ENCODE results near the gene RPS5. TPM values are rescaled to one million over a fixed set of nuclear protein-coding genes. Genes with fewer than 3 reads are reported as not detected.

The RPS5 gene
- total RNA-seq, 2 donors from 2014 or later, result 1,184 to 2,289 TPM

GRCh38 chr19:58350871-58351557 lies 36.1 kb upstream of the RPS5 start:
- 48% methylated on average over 34 of the region's 34 CpGs for WGBS
- no peaks in the 10 kb centered on the region for H3K36me3 ChIP-seq

DNA sequence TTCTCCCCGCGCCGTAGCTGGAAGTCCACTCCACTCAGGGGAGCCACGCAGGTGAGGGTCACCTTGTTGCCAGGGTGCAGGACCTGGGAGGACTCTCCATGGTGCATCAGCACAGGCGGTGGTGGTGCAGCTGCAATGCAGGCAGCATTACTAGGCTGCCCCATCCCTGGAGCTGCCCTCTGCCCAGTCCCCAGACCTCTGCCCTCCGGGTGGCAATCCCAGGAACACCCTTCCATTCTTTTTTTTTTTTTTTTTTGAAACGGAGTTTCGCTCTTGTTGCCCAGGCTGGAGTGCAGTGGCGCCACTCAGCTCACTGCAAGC lies 35.6 kb upstream of the RPS5 start:
- Histone ChIP-seq H3K4me1 (replicated peaks) (no peaks in the 10 kb centered on the region), H3K4me3 (no peak overlapping the region), H3K27ac (no peak overlapping the region), H3K27me3 (replicated peaks; ENCODE audit: insufficient read depth) (peaks cover 3% of the 10 kb centered on the region), H3K9me3 (no peaks in the 10 kb centered on the region), H3K36me3 (no peaks in the 10 kb centered on the region)
- no peak for DNase-seq (ENCODE audit: low spot score)
- WGBS, result 86% methylated on average over 9 of the region's 9 CpGs
- intact Hi-C loops (cut with DNase I), result no loop called here
- no peak for TF ChIP-seq CTCF (IDR thresholded peaks at IDR 0.05)
- TF ChIP-seq POLR2AphosphoS5 (IDR thresholded peaks at IDR 0.05), result no peak
- TF ChIP-seq POLR2A (IDR thresholded peaks at IDR 0.05), result no peak

More at GRCh38 chr19:58350871-58351557, 36.1 kb upstream of the RPS5 start:
- H3K27me3 ChIP-seq (replicated peaks; ENCODE audit: insufficient read depth), result peaks cover 3% of the 10 kb centered on the region
- no peaks in the 10 kb centered on the region for H3K4me1 ChIP-seq (replicated peaks)
- no peak for TF ChIP-seq POLR2A (IDR thresholded peaks at IDR 0.05)
- TF ChIP-seq CTCF (IDR thresholded peaks at IDR 0.05), result no peak
- TF ChIP-seq POLR2AphosphoS5 (IDR thresholded peaks at IDR 0.05), result no peak
- no peak for DNase-seq (ENCODE audit: low spot score)
- intact Hi-C loops (cut with DNase I), result no loop called here
- H3K4me3 ChIP-seq, result no peak overlapping the region
- H3K9me3 ChIP-seq, result no peaks in the 10 kb centered on the region
- no peak overlapping the region for H3K27ac ChIP-seq

- Histone ChIP-seq H3K4me3 (no peak overlapping the region), H3K4me1 (replicated peaks) (no peaks in the 10 kb centered on the region), H3K36me3 (no peaks in the 10 kb centered on the region), H3K9me3 (no peaks in the 10 kb centered on the region), H3K27me3 (replicated peaks; ENCODE audit: insufficient read depth) (peaks cover 3% of the 10 kb centered on the region), H3K27ac (no peak overlapping the region)
- no peak for TF ChIP-seq POLR2AphosphoS5 (IDR thresholded peaks at IDR 0.05)
- no peak for TF ChIP-seq POLR2A (IDR thresholded peaks at IDR 0.05)
- TF ChIP-seq CTCF (IDR thresholded peaks at IDR 0.05), result no peak
- WGBS, result 84% methylated on average over 23 of the region's 23 CpGs
- intact Hi-C loops (cut with DNase I), result no loop called here
- no peak for DNase-seq (ENCODE audit: low spot score)
These were observed 34.9 kb upstream of the RPS5 start for GRCh38 chr19:58351990-58352755.

DNA sequence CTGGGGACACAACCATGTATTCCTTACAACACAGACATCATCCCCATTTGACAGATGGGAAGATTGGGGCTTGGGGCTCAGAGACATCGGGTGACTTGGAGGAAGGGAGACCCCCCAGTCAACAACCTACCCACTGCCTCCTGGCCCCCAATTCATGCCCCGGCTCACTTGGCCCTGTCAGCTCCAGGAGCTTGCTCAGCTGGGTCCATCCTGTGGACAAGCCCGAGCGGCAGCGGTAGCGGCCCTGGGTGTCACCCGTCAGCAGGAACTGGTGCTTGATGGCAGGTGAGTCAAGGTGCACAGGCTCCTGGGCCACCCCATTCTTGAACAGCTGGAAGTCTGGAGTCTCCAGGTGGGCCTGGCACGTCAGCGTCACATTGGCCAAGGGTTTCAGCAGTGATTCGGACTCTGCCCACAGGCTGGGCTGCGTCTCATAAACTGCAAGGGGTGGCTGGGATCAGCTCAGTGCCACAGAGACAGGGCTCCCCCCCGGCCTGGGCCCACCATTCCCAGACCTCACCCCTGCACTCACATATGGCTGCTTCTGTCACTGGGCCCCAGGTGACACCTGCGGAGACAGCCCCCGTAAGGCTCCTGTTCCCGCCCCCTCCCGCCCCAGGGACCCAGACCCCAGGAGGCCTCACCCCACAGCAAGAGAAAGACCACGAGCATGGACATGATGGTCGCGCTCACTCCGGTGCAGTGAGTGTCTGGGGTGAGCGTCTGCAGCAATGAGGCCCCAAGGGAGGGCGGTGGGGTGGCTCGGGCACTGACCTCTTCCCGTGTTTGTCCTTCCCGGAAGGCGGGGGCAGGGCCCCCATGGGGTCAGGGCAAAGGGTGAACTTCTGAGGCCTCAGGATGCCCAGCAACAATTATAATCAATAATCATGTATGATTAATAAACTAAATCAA lies 34.1 kb upstream of the RPS5 start, which contains the start of gene A1BG:
A1BG (minus strand) TSS at position 733 of the 912 bp plus-strand sequence; CDS start at position 678, 55 bp downstream.
- Histone ChIP-seq H3K27ac (no peak within 1 kb of the TSS), H3K4me3 (no peak within 1 kb of the TSS), H3K27me3 (replicated peaks; ENCODE audit: insufficient read depth) (peaks cover 3% of the 10 kb centered on the region), H3K9me3 (no peaks in the 10 kb centered on the region), H3K4me1 (replicated peaks) (no peaks in the 10 kb centered on the region), H3K36me3 (no peaks in the 10 kb centered on the region)
- intact Hi-C loops (cut with DNase I), result no loop called here
- TF ChIP-seq POLR2A (IDR thresholded peaks at IDR 0.05), result no peak
- WGBS, result 82% methylated on average over 25 of the region's 26 CpGs
- no peak for DNase-seq (ENCODE audit: low spot score)

Data from prostate gland (tissue), 2 donors.